Skeletal muscle tissue (tissue), 4 donors: ENCODE results near the gene PAXX. TPM values are rescaled to one million over a fixed set of nuclear protein-coding genes. Genes with fewer than 3 reads are reported as not detected.
A peak's percentile ranks its signal among the peaks of the same experiment; 100 is the strongest.

Source experiments
- H3K27ac ChIP-seq: one replicate; pipeline ENCODE4 v1.7.0; 2013; ENCODE audit warnings: mild to moderate bottlenecking, low read depth, low read length, inconsistent platforms
- H3K27me3 ChIP-seq, 3 donors: one replicate each; pipeline ENCODE4 v1.7.0; 2013; ENCODE audit warnings: low read length in 3 of 3; ENCODE audit not compliant: control insufficient read depth in 3 of 3, insufficient read depth in 3 of 3
- H3K36me3 ChIP-seq, 3 donors: one replicate each; pipeline ENCODE4 v1.7.0; 2013; ENCODE audit warnings: low read length in 3 of 3; ENCODE audit not compliant: control insufficient read depth in 3 of 3, insufficient read depth in 3 of 3
- H3K4me1 ChIP-seq, 3 donors: one replicate each; pipeline ENCODE4 v1.7.0; 2013; ENCODE audit warnings: low read length in 3 of 3, mild to moderate bottlenecking in 3 of 3; ENCODE audit not compliant: control insufficient read depth in 3 of 3, insufficient read depth in 3 of 3
- H3K4me3 ChIP-seq, 3 donors: one replicate each; pipeline ENCODE4 v1.7.0; 2013; ENCODE audit warnings: low read length in 3 of 3
- H3K9ac ChIP-seq, 3 donors: one replicate each; pipeline ENCODE4 v1.7.0; 2013; ENCODE audit warnings: low read length in 3 of 3, mild to moderate bottlenecking in 3 of 3, moderate library complexity in 2 of 3, low read depth in 1 of 3
- H3K9me3 ChIP-seq, 3 donors: one replicate each; pipeline ENCODE4 v1.7.0; 2013; ENCODE audit warnings: low read length in 3 of 3; ENCODE audit not compliant: control insufficient read depth in 3 of 3
- total RNA-seq: library from RNA; depleted of rRNA; stranded (reverse); fragments of >200 nt; gene quantifications from one replicate; pipeline ENCODE4 v1.2.3, GENCODE V29; 2014
- donor health status: Osteomylitis.

The PAXX gene
- total RNA-seq, 1 donor from 2014 or later, result 2.1 TPM

GRCh38 chr9:136960212-136960937, 31.8 kb upstream of the PAXX start:
- Histone ChIP-seq H3K9ac (no peak overlapping the region), H3K4me1 (peaks cover 3 to 10% (median 9%) of the 10 kb centered on the region in 3 donors), H3K4me3 (no peak overlapping the region), H3K36me3 (no peaks in the 10 kb centered on the region), H3K27me3 (peaks cover 0 to 12% (median 5%) of the 10 kb centered on the region in 3 donors), H3K27ac (no peak overlapping the region), H3K9me3 (no peaks in the 10 kb centered on the region)

- no peak overlapping the region for H3K9ac ChIP-seq
- peaks cover 3 to 10% (median 9%) of the 10 kb centered on the region in 3 donors for H3K4me1 ChIP-seq
- no peaks in the 10 kb centered on the region for H3K9me3 ChIP-seq
- no peaks in the 10 kb centered on the region for H3K36me3 ChIP-seq
- H3K4me3 ChIP-seq, result no peak overlapping the region
- H3K27me3 ChIP-seq, result peaks cover 5 to 15% (median 9%) of the 10 kb centered on the region in 3 donors
- no peak overlapping the region for H3K27ac ChIP-seq
Observed at GRCh38 chr9:136960938-136961275, 31.3 kb upstream of the PAXX start.

DNA sequence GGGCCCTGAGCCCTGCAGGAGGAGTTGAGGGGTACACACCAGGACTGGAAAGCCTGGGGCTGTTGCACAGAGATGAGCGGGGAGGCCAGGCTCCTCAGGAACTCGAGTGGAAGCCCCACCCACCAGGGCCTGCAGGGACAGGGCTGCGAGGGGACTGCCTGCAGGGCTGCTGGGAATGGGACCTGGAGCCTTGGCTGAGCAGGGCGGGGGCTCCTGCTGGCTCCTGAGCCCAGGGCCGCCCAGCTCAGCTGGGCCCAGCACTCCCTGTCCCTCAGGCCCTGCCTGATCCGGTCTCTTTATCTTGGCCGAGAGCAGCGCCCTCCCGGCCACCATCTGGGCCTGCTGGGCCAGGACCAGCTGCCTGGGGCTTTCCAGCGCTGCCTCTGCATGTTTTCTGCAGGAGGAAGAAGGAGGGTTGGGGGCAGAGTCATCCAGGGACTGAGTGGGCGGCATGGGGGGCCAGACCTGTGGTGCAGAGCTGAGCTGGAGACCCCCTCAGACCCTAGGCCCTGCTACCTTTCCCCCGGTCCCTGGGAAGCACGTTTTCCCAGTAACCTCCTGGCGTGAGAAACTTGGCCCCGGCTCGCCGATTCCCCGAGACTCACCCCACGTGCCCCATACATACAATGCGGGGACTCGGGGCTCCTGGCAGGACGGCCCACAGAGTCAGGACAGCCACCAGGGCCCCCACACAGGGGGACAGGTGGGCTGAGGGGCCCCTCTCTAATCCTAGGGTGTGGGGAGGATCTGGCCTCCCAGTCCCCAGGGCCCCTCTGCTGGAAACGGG, 30.8 kb upstream of the PAXX start:
- Histone ChIP-seq H3K9me3 (no peaks in the 10 kb centered on the region), H3K27ac (no peak overlapping the region), H3K9ac (no peak overlapping the region), H3K36me3 (no peaks in the 10 kb centered on the region), H3K27me3 (peaks cover 7 to 20% (median 13%) of the 10 kb centered on the region in 3 donors), H3K4me1 (peaks cover 3 to 10% (median 9%) of the 10 kb centered on the region in 3 donors), H3K4me3 (no peak overlapping the region)

DNA sequence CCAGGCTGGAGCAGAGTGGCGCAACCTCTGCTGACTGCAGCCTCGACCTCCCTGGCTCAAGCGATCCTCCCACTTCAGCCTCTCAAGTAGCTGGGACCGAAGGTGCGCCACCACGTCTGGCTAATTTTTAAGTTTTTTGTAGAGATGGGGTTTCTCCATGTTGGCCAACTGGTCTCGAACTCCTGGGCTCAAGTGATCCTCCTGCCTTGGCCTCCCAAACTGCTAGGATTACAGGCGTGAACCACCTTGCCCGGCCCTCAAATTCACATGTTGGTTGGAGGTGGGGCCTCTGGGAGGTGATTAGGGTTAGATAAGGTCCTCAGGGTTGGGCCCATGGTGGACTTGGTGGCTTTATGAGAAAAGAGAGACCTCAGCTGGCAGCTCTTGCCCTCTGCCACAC, 30.1 kb upstream of the PAXX start:
- H3K4me1 ChIP-seq, result peaks cover 3 to 10% (median 9%) of the 10 kb centered on the region in 3 donors
- no peak overlapping the region for H3K9ac ChIP-seq
- H3K4me3 ChIP-seq, result no peak overlapping the region
- no peaks in the 10 kb centered on the region for H3K36me3 ChIP-seq
- H3K9me3 ChIP-seq, result no peaks in the 10 kb centered on the region
- H3K27ac ChIP-seq, result no peak overlapping the region
- H3K27me3 ChIP-seq, result peaks cover 7 to 20% (median 13%) of the 10 kb centered on the region in 3 donors

GRCh38 chr9:136962701-136963248, 29.4 kb upstream of the PAXX start:
- no peak overlapping the region for H3K4me3 ChIP-seq
- peaks cover 3 to 10% (median 9%) of the 10 kb centered on the region in 3 donors for H3K4me1 ChIP-seq
- H3K27me3 ChIP-seq, result peaks cover 7 to 20% (median 13%) of the 10 kb centered on the region in 3 donors
- H3K27ac ChIP-seq, result no peak overlapping the region
- H3K9me3 ChIP-seq, result no peaks in the 10 kb centered on the region
- H3K9ac ChIP-seq, result no peak overlapping the region
- H3K36me3 ChIP-seq, result no peaks in the 10 kb centered on the region

DNA sequence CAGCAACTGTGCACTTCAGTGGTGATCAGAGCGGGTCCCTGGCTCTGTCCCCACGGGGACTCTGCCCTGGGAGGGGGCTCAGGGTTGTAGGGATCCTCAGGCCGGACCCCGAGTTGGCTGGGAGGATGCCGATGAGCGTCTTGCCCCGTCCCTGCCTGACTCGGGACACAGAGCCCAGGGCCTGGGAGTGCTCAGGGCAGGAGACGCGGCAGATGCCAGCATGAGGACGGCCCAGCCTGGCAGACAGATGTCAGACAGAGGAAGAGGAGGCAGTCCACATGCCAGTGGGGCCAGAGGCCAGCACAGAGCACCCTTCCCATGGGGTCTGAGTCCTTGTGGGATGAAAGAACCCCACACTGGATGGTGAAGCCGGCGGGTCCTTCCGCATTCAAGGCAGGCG, 28.9 kb upstream of the PAXX start:
- peak overlapping the region in 1 of 3 donors; percentile 8 for H3K9ac ChIP-seq
- no peaks in the 10 kb centered on the region for H3K9me3 ChIP-seq
- H3K4me1 ChIP-seq, result peaks cover 3 to 10% (median 9%) of the 10 kb centered on the region in 3 donors
- H3K27ac ChIP-seq, result no peak overlapping the region
- no peaks in the 10 kb centered on the region for H3K36me3 ChIP-seq
- peaks cover 7 to 20% (median 13%) of the 10 kb centered on the region in 3 donors for H3K27me3 ChIP-seq
- no peak overlapping the region for H3K4me3 ChIP-seq

GRCh38 chr9:136963751-136964150, 28.5 kb upstream of the PAXX start:
- no peak overlapping the region for H3K9ac ChIP-seq
- peaks cover 3 to 10% (median 9%) of the 10 kb centered on the region in 3 donors for H3K4me1 ChIP-seq

DNA sequence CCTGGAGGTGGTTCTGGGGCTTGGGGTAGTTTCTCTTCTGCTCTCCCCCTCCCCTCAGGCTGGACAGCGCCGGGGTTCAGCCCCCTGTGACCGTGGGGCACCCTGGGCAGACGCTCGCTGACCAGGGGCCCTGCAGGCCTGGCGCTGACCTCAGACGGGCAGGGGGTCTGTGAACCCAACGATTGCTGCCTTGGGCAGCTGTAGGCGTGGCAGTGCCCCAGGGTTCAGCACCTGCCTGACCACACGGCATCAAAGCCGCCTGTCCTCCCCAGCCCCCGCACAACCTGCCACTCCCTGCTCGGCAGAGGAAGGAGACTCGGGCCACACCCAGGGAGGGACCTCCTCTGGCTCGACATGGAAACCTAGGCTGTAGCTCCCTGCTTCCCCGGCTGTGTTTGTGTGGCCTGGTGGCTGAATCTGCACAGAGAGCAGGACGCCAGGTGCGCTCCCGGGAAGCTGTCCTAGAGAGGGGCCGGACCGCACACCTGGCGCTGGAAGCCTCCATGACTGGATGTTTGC, 28.0 kb upstream of the PAXX start:
- no peak overlapping the region for H3K4me3 ChIP-seq
- H3K36me3 ChIP-seq, result no peaks in the 10 kb centered on the region
- no peaks in the 10 kb centered on the region for H3K9me3 ChIP-seq
- no peak overlapping the region for H3K9ac ChIP-seq
- H3K4me1 ChIP-seq, result peaks cover 3 to 10% (median 9%) of the 10 kb centered on the region in 3 donors
- peaks cover 7 to 13% (median 13%) of the 10 kb centered on the region in 3 donors for H3K27me3 ChIP-seq
- H3K27ac ChIP-seq, result no peak overlapping the region

More at GRCh38 chr9:136963751-136964150, 28.5 kb upstream of the PAXX start:
- H3K36me3 ChIP-seq, result no peaks in the 10 kb centered on the region
- H3K9me3 ChIP-seq, result no peaks in the 10 kb centered on the region
- no peak overlapping the region for H3K4me3 ChIP-seq
- no peak overlapping the region for H3K27ac ChIP-seq
- peaks cover 7 to 16% (median 13%) of the 10 kb centered on the region in 3 donors for H3K27me3 ChIP-seq

DNA sequence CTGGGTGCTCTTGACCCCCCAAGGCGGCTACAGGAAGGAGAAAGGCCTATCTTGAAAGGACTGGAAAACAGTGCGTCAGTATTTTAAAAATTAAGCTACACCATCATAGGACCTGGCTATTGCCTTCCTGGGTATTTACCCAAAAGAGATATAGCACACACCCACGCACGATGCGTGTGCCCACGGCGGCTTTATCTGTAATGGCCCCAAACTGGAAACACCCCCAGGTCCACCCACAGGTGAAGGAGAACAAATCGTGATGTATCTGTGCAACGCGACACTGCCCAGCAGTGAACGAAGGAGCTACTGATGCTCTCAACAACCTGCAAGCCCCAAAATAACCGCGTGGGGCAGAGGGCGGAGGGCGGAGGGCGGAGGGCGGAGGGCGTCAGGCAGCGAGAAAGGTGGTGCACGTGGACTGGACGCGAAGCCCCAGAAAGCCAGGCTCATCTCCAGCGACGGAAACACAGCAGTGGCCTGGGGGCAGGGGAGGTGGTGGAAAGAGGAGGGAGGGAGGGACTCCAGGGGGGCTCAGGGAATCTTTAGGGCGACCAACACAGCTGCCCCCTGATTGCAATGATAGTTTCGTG, 27.3 kb upstream of the PAXX start:
- Histone ChIP-seq H3K9me3 (no peaks in the 10 kb centered on the region), H3K4me1 (peaks cover 3 to 10% (median 9%) of the 10 kb centered on the region in 3 donors), H3K4me3 (no peak overlapping the region), H3K27ac (no peak overlapping the region), H3K27me3 (peaks cover 7 to 13% (median 8%) of the 10 kb centered on the region in 3 donors), H3K9ac (no peak overlapping the region), H3K36me3 (no peaks in the 10 kb centered on the region)
